Measurements from ENCODE around the gene PRTFDC1.

The PRTFDC1 gene

GRCh38 chr10:24834869-24835268 lies 117.5 kb downstream of the PRTFDC1 start:
- DNase-seq, result no peak

DNA sequence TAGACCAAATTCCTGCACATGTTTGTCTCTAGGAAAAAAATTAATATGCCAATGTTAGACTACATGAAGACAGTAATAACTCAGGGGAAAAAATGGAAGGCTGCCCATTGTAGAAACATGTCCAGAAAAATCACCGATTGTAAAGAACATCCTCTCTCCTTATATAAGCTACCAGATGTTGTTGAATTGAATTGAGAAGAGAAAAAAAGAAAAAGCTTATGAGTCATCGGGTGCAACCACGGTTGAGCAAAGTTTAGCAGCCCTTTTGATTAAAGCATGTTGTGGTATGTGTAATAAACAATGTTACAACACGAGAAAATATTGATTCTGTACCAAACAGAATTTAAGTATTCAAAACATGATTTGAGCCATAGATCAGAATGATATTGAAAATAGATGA lies 126.4 kb downstream of the PRTFDC1 start:
- DNase-seq, result no peak

DNA sequence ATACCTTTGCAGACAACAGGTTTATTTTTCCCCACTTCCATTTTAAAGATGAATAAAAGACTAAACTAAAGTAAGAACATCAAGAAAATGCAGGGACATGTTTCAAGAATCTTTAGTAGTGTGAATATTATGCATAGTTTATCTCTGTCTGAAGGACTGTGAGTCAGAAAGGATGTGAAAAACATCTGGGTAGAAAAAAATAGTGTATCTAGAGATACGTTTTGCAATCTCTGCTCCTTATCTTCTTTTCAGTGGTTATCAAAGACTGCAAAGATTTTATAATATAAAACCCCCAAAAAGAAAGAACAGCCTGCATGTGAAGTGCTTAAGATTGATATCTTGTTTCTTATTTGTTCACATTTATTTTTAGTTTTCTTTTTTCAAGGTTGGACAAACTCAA lies 126.9 kb downstream of the PRTFDC1 start:
- DNase-seq, result no peak

GRCh38 chr10:24824536-24824935 lies 127.9 kb downstream of the PRTFDC1 start:
- no peak for DNase-seq

- DNase-seq, result no peak
These were observed 128.3 kb downstream of the PRTFDC1 start for GRCh38 chr10:24824124-24824523.

DNA sequence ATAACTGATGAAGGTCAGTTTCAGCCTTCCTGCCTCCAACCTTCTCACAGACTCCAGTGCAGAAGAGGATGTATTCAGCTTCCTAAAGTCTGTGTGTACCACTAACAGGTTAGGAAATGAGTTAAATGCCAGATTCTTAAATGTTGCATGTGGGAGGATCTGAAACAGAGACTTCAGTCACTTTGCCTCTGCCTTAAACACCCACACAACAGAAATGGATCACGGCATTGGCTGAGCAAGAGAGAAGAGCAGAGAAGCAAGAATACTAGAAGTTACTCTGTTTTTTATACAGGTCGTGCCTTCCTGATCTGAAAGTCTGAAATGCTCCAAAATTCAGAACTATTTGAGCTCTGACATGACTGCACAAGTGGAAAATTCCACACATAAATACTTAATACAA lies 129.8 kb downstream of the PRTFDC1 start:
- no peak for DNase-seq

DNA sequence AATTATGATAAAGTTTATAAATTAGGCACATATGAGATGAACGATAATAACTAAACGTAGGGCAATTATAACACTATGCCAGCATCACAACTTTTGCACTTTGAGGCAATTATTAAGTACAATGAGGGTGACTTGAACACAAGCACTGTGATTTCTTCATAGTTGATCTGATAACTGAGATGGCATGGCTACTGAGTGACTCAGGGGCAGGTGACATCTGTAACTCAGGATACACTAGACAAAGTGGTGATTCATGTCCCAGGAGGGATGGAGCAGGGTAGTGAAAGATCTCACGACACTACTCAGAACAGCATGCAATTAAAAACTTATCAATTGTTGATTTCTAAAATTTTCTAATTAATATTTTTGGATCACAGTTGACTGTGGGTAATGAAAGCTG lies 130.4 kb downstream of the PRTFDC1 start:
- no peak for DNase-seq

GRCh38 chr10:24816868-24817396 lies 135.5 kb downstream of the PRTFDC1 start:
- DNase-seq, result no peak

DNA sequence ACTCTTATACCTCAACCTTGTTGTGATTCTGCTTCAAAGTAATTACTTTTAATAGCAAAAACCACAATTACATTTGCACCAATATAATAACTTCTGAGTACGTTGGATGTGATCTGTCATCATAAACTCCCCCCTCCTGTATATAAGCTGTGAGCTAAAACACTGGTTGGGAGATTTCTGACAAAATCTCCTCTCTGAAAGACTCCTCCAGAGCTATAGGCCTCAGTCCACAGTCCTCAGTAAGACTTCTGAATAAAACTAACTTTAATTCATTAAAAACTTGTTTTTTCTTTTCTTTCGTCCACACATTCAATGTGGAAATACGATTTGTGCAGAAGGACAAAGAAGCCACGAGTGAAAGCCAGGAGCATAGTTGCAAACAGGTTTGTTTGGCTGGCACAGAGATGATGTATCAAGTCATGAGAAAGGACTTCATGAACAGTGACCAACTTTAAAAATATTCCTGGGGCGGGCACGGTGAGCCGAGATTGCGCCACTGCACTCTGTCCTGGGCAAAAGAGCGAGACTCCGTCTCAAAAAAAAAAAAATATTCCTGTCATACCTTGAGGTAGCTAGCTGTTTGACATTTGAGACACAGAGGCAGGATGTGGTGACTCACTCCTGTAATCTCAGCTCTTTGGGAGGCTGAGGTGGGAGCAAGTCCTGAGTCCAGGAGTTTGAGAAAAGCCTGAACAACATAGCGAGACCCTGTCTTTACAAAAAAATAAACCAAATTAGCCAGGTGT lies 137.7 kb downstream of the PRTFDC1 start:
- no peak for DNase-seq

DNA sequence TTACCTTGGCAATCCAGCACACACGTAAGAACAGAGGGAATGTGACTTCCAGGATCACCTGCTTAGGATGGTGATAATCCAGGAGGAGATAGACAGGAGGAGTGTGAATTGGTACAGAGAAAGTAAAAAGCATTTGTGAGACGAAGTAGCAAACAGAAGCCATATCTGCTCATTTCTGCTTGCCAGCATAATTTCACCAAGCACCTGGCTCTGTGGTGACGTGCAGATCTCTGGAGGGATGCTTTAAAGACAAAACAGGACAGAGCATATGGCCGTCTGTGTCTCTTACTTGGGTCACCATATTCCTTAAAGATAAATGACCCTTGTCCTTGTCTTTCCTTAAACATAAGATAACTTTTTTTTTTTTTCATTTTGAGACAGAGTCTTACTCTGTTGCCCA lies 138.6 kb downstream of the PRTFDC1 start:
- no peak for DNase-seq

DNA sequence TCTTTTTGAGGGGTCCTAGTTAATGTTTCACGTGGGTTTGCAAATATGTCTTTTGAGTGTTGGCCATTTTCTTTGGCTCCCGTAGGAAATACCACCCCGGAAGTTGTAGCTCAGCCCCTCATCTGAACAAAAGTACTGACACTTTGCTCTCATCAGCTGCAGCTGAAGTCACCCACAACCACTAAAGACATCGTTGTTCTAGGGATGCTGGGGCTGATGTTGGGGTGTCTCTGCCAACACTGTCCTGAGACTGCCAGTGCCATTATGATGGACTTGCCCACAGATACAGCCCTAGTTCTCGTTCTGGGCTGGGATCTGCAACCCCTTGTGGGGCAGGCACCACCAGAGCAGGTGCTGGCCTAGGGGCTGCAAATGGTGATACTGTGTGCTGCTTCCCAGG lies 146.1 kb downstream of the PRTFDC1 start:
- no peak for DNase-seq

- no peak for DNase-seq
These were observed 147.4 kb downstream of the PRTFDC1 start for GRCh38 chr10:24804956-24805355.

DNA sequence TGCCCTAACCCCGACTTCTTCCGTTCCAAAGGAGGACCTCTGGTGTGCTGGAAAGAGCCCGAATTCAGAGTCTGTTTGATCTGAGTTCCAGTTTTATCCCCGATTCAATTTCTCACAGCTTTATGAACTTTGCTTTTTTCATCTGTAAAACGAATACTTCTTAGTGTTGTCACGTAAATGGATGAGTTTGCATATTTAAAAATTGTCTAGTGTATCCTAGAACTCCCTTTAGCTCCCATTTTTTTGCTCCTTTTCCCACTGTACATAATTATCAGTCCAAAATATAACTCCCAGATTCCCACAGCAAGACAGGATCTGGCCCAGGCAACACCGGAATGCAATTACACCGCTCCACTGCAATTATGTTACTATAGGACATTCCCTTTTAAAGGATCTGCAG lies 148.0 kb downstream of the PRTFDC1 start:
- no peak for DNase-seq

- no peak for DNase-seq
These were observed 150.0 kb downstream of the PRTFDC1 start for GRCh38 chr10:24802378-24802777.

- DNase-seq, result no peak
These were observed 151.5 kb downstream of the PRTFDC1 start for GRCh38 chr10:24800861-24801260.

All from NCI-H774 (cell line).